ENCODE measurements around the gene TMEM176B.
"Not testable (repeated sequence)": the region's sequence is repeated elsewhere in the genome, so short reads cannot be mapped to it uniquely, and the experiment has no call there.

TMEM176B gene

DNA sequence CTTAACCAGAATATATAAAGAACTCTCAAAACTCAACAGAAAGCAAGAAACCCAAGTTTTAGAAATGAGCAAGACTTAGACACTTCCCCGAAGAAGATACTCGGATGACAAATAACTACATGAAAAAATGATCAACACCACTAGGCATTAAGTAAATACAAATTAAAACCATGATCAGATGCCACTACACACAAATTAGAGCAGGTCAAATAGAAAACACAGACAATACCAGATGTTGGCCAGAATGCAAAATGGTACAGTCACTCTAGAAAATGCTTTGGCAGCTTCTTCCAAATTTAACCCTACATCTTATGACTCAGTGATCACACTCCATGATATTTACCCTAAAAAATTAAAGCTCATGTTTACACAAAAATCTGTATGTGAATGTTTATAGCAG, 18.8 kb upstream of the TMEM176B start:
- no peak for ATAC-seq (ENCODE audit: insufficient read depth, low read depth)
- no peak overlapping the region for H3K4me2 ChIP-seq (ENCODE audit: insufficient read depth, low read length)
- H3K27me3 ChIP-seq (ENCODE audit: insufficient read depth, low read length, poor library complexity), result peaks cover 9% of the 10 kb centered on the region

DNA sequence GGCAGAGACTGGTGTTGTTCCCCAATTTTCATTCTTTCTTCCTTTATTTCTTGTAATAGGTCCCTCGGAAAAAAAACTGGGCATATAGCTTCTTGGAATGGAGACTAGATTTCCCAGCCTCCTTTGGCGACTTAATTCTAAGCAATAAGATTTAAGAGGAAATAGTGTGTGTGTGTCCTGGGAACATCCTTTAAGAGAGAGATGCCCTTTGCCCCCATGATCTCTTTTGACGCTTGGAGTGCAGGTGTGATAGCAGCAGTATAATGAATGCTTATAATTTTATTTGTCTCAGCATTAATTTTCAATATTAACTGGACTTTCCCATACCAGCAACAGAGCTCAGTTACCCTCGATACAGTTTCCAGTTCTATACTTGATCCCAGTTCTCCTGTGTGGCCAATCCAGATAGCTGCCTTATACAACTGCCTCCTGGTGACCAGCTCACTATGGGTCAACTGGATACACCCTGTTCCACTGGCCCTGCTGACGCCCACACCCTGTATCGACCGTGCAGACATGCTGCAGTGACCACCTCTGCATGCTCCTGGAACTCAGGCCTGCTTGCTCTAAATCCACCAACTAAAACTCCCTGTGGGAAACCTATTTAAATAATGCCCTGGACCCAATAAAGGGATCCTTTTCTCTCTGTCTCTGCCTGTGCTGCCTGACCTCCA, 14.3 kb upstream of the TMEM176B start:
- Histone ChIP-seq H3K27ac (ENCODE audit: low read length) (no peak overlapping the region), H4K20me1 (ENCODE audit: insufficient read depth, low read length) (no peaks in the 10 kb centered on the region), H3K4me3 (ENCODE audit: low read depth in 1 of 2, low read length in 2 of 2) (no peak overlapping the region), H3K9ac (ENCODE audit: low read depth, low read length) (no peak overlapping the region), H3K27me3 (ENCODE audit: insufficient read depth, low read length, poor library complexity) (peaks cover 5% of the 10 kb centered on the region), H3K4me2 (ENCODE audit: insufficient read depth, low read length) (no peak overlapping the region), H2AFZ (ENCODE audit: low read depth, low read length) (no peak overlapping the region), H3K36me3 (ENCODE audit: insufficient read depth, low read length) (no peaks in the 10 kb centered on the region), H3K9me3 (ENCODE audit: insufficient read depth, low read length, severe bottlenecking) (peaks cover 3% of the 10 kb centered on the region), H3K79me2 (ENCODE audit: insufficient read depth, low read length) (no peaks in the 10 kb centered on the region), H3K4me1 (ENCODE audit: insufficient read depth, low read length) (no peaks in the 10 kb centered on the region)
- DNase-seq (no peak), ATAC-seq (ENCODE audit: insufficient read depth, low read depth) (no peak)
- no peak for TF ChIP-seq EZH2 (IDR thresholded peaks at IDR 0.05; ENCODE audit: borderline replicate concordance, low read depth, low read length, severe bottlenecking)
- TF ChIP-seq, protein P1, sequence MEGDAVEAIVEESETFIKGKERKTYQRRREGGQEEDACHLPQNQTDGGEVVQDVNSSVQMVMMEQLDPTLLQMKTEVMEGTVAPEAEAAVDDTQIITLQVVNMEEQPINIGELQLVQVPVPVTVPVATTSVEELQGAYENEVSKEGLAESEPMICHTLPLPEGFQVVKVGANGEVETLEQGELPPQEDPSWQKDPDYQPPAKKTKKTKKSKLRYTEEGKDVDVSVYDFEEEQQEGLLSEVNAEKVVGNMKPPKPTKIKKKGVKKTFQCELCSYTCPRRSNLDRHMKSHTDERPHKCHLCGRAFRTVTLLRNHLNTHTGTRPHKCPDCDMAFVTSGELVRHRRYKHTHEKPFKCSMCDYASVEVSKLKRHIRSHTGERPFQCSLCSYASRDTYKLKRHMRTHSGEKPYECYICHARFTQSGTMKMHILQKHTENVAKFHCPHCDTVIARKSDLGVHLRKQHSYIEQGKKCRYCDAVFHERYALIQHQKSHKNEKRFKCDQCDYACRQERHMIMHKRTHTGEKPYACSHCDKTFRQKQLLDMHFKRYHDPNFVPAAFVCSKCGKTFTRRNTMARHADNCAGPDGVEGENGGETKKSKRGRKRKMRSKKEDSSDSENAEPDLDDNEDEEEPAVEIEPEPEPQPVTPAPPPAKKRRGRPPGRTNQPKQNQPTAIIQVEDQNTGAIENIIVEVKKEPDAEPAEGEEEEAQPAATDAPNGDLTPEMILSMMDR (IDR thresholded peaks at IDR 0.05; ENCODE audit: borderline replicate concordance, extremely low read depth, low read length, poor library complexity, severe bottlenecking), result no peak

More for the DNA sequence above, 18.8 kb upstream of the TMEM176B start:
- Histone ChIP-seq H3K9ac (ENCODE audit: low read depth, low read length) (no peak overlapping the region), H2AFZ (ENCODE audit: low read depth, low read length) (no peak overlapping the region), H4K20me1 (ENCODE audit: insufficient read depth, low read length) (no peaks in the 10 kb centered on the region), H3K9me3 (ENCODE audit: insufficient read depth, low read length, severe bottlenecking) (peaks cover 3% of the 10 kb centered on the region), H3K79me2 (ENCODE audit: insufficient read depth, low read length) (no peaks in the 10 kb centered on the region), H3K27ac (ENCODE audit: low read length) (no peak overlapping the region), H3K4me3 (ENCODE audit: low read depth in 1 of 2, low read length in 2 of 2) (no peak overlapping the region), H3K36me3 (ENCODE audit: insufficient read depth, low read length) (no peaks in the 10 kb centered on the region), H3K4me1 (ENCODE audit: insufficient read depth, low read length) (no peaks in the 10 kb centered on the region)
- no peak for TF ChIP-seq EZH2 (IDR thresholded peaks at IDR 0.05; ENCODE audit: borderline replicate concordance, low read depth, low read length, severe bottlenecking)
- TF ChIP-seq, protein P1 (IDR thresholded peaks at IDR 0.05; ENCODE audit: borderline replicate concordance, extremely low read depth, low read length, poor library complexity, severe bottlenecking), result no peak
- DNase-seq, result no peak

DNA sequence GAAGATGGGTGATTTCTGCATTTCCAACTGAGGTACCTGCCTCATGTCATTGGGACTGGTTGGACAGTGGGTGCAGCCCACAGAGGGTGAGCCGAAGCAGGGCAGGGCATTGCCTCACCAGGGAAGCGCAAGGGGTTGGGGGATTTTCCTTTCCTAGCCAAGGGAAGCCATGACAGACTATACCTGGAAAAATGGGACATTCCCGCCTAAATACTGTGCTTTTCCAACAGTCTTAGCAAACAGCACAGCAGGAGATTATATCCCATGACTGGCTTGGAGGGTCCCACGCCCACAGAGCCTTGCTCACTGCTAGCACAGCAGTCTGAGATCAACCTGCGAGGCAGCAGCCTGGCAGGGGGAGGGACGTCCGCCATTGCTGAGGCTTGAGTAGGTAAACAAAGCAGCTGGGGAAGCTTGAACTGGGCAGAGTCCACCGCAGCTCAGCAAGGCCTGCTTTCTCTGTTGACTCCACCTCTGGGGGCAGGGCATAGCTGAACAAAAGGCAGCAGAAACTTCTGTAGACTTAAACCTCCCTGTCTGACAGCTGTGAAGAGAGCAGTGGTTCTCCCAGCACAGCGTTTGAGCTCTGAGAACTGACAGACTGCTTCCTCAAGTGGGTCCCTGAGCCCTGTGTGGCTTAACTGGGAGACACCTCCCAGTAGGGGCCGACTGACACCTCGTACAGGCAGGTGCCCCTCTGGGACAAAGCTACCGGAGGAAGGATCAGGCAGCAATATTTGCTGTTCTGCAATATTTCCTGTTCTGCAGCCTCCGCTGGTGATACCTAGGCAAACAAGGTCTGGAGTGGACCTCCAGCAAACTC, 7.7 kb upstream of the TMEM176B start:
- not testable (repeated sequence) for H3K4me2 ChIP-seq (ENCODE audit: insufficient read depth, low read length); H3K4me3 ChIP-seq (ENCODE audit: low read depth in 1 of 2, low read length in 2 of 2); H3K27ac ChIP-seq (ENCODE audit: low read length); ATAC-seq (ENCODE audit: insufficient read depth, low read depth); H3K27me3 ChIP-seq (ENCODE audit: insufficient read depth, low read length, poor library complexity); H3K4me1 ChIP-seq (ENCODE audit: insufficient read depth, low read length); H3K79me2 ChIP-seq (ENCODE audit: insufficient read depth, low read length); H3K36me3 ChIP-seq (ENCODE audit: insufficient read depth, low read length); H4K20me1 ChIP-seq (ENCODE audit: insufficient read depth, low read length); H2AFZ ChIP-seq (ENCODE audit: low read depth, low read length); H3K9ac ChIP-seq (ENCODE audit: low read depth, low read length); DNase-seq; H3K9me3 ChIP-seq (ENCODE audit: insufficient read depth, low read length, severe bottlenecking)

GRCh38 chr7:150806863-150807262, 6.7 kb upstream of the TMEM176B start:
- H3K9me3 ChIP-seq (ENCODE audit: insufficient read depth, low read length, severe bottlenecking), result peaks cover 5% of the 10 kb centered on the region
- H3K4me3 ChIP-seq (ENCODE audit: low read depth in 1 of 2, low read length in 2 of 2), result no peak overlapping the region
- peaks cover 5% of the 10 kb centered on the region for H3K27me3 ChIP-seq (ENCODE audit: insufficient read depth, low read length, poor library complexity)
- H3K27ac ChIP-seq (ENCODE audit: low read length), result no peak overlapping the region
- no peaks in the 10 kb centered on the region for H4K20me1 ChIP-seq (ENCODE audit: insufficient read depth, low read length)
- DNase-seq (no peak), ATAC-seq (ENCODE audit: insufficient read depth, low read depth) (no peak)
- no peaks in the 10 kb centered on the region for H3K36me3 ChIP-seq (ENCODE audit: insufficient read depth, low read length)
- H3K4me2 ChIP-seq (ENCODE audit: insufficient read depth, low read length), result no peak overlapping the region
- H3K79me2 ChIP-seq (ENCODE audit: insufficient read depth, low read length), result no peaks in the 10 kb centered on the region
- TF ChIP-seq EZH2 (IDR thresholded peaks at IDR 0.05; ENCODE audit: borderline replicate concordance, low read depth, low read length, severe bottlenecking), result no peak
- TF ChIP-seq, protein P1 (IDR thresholded peaks at IDR 0.05; ENCODE audit: borderline replicate concordance, extremely low read depth, low read length, poor library complexity, severe bottlenecking), result no peak
- H2AFZ ChIP-seq (ENCODE audit: low read depth, low read length), result no peak overlapping the region
- H3K4me1 ChIP-seq (ENCODE audit: insufficient read depth, low read length), result no peaks in the 10 kb centered on the region
- no peak overlapping the region for H3K9ac ChIP-seq (ENCODE audit: low read depth, low read length)
